Mucosa of stomach (tissue), 1 donor: ENCODE measurements around the gene PGF.
"Not testable (repeated sequence)": the region's sequence is repeated elsewhere in the genome, so short reads cannot be mapped to it uniquely, and the experiment has no call there.

Experiments used
- H3K27me3 ChIP-seq: one replicate; pipeline ENCODE4 v1.7.0; 2013; ENCODE audit warnings: mild to moderate bottlenecking, low read length; ENCODE audit not compliant: control insufficient read depth, insufficient read depth
- H3K36me3 ChIP-seq: one replicate; pipeline ENCODE4 v1.7.0; 2013; ENCODE audit warnings: low read length; ENCODE audit not compliant: control insufficient read depth, insufficient read depth
- H3K4me1 ChIP-seq: one replicate; pipeline ENCODE4 v1.7.0; 2013; ENCODE audit warnings: mild to moderate bottlenecking, low read length; ENCODE audit not compliant: control insufficient read depth, insufficient read depth
- H3K4me3 ChIP-seq: one replicate; pipeline ENCODE4 v1.7.0; 2013; ENCODE audit warnings: low read length
- H3K9ac ChIP-seq: one replicate; pipeline ENCODE4 v1.7.0; 2013; ENCODE audit warnings: mild to moderate bottlenecking, low read length, moderate library complexity
- H3K9me3 ChIP-seq: one replicate; pipeline ENCODE4 v1.7.0; 2013; ENCODE audit warnings: mild to moderate bottlenecking, low read length, moderate library complexity; ENCODE audit not compliant: control insufficient read depth
- donor health status: Pancreatic carcinoma.

The PGF gene

GRCh38 chr14:74955229-74956026 is at the start of gene PGF:
PGF (minus strand) TSS chr14:74955597; CDS start chr14:74955242, 355 bp downstream.
- Histone ChIP-seq H3K4me3 (no peak within 1 kb of the TSS), H3K9ac (no peak within 1 kb of the TSS), H3K27me3 (peaks cover 30% of the 10 kb centered on the region), H3K4me1 (peaks cover 21% of the 10 kb centered on the region), H3K9me3 (no peaks in the 10 kb centered on the region), H3K36me3 (no peaks in the 10 kb centered on the region)

DNA sequence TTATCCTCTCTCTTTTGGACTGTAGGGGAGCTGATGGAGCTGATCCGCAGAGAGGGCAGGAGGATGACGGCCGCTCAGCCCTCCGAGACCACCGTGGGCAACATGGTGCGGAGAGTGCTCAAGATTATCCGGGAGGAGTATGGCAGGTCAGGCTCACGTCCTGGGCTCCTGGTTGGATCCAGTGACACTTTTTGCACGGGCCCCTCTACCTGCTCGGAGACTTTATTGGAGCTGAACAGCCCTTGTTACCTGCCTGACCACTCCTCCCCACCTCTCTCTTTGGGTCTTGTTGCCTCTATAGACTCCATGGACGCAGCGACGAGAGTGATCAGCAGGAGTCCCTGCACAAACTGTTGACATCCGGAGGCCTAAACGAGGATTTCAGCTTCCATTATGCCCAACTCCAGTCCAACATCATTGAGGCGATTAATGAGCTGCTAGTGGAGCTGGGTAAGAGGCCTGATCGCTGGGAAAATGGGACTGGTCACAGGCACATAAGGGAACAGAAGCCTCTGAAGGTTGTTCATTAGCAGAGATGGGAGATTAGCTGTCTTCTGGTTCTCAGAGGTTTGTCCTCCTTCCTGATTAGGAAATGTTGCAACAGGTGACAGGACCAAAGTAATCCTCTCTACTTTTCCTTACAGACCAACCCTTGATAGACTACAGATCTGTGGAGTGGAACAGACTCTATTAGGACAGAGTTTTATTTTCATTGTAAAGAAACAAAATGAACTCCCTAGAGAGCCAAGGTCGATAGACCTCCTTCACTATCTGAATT is 48.0 kb upstream of the PGF start:
- H3K27me3 ChIP-seq = no peaks in the 10 kb centered on the region
- peaks cover 8% of the 10 kb centered on the region for H3K36me3 ChIP-seq
- H3K4me1 ChIP-seq = peaks cover 18% of the 10 kb centered on the region
- peak overlapping the region; percentile 62 for H3K4me3 ChIP-seq
- H3K9ac ChIP-seq = peak overlapping the region; percentile 83
- no peaks in the 10 kb centered on the region for H3K9me3 ChIP-seq

DNA sequence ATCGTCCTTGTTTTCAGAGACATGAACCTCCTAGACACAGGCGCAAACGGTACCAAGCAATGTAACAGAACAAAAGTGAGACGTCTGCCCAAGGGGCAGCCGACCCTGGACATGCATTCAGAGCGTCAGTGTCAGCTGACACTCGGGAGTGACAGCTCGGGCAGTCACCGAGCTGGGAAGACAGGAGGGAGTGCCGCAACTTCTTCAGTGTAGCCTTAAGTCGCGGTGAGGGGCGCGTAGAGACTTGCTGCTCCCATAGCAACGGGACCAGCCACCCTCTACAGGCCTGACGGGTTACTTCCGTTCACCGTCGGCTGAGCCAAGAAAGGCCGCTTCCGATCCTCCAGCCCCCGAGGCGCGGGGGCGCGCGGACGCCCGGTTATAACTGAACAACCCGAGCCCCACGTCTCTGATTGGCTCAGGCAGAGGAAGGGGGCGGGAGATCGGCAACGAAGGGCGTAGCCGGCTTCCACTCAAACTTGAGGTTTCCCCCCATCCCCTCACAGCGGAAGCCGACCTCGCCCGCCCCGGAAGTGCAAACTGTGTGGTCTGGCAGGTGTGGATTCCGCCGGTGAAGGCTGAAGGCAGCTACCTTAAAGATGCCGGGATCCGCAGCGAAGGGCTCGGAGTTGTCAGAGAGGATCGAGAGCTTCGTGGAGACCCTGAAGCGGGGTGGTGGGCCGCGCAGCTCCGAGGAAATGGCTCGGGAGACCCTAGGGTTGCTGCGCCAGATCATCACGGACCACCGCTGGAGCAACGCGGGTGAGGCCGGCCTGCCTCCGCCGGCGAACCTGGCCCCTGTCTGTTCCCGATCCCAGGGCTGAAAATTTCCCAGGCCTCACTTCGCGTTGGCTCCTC is 47.2 kb upstream of the PGF start, which contains the start of gene EIF2B2:
TSS of gene EIF2B2 (plus strand) at position 530 of the 858 bp plus-strand sequence. CDS start at position 600, 70 bp downstream.
- Histone ChIP-seq H3K9ac (peak within 1 kb of the TSS; percentile 83), H3K27me3 (no peaks in the 10 kb centered on the region), H3K9me3 (no peaks in the 10 kb centered on the region), H3K36me3 (peaks cover 4% of the 10 kb centered on the region), H3K4me1 (peaks cover 18% of the 10 kb centered on the region), H3K4me3 (peak within 1 kb of the TSS; percentile 62)

GRCh38 chr14:75001899-75002298 is 46.5 kb upstream of the PGF start:
- peaks cover 18% of the 10 kb centered on the region for H3K4me1 ChIP-seq
- peak overlapping the region; percentile 62 for H3K4me3 ChIP-seq
- H3K36me3 ChIP-seq = no peaks in the 10 kb centered on the region
- H3K27me3 ChIP-seq = no peaks in the 10 kb centered on the region
- peak overlapping the region; percentile 83 for H3K9ac ChIP-seq
- H3K9me3 ChIP-seq = no peaks in the 10 kb centered on the region

GRCh38 chr14:75001261-75001660 is 45.9 kb upstream of the PGF start:
- Histone ChIP-seq H3K9ac (no peak overlapping the region), H3K27me3 (no peaks in the 10 kb centered on the region), H3K9me3 (no peaks in the 10 kb centered on the region), H3K4me3 (no peak overlapping the region), H3K4me1 (peaks cover 18% of the 10 kb centered on the region), H3K36me3 (no peaks in the 10 kb centered on the region)

DNA sequence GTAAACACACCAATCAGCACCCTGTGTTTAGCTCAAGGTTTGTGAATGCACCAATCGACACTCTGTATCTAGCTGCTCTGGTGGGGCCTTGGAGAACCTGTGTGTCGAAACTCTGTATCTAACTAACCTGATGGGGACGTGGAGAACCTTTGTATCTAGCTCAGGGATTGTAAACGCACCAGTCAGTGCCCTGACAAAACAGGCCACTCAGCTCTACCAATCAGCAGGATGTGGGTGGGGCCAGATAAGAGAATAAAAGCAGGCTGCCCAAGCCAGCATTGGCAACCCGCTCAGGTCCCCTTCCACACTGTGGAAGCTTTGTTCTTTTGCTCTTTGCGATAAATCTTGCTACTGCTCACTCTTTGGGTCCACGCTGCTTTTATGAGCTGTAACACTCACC is 40.4 kb upstream of the PGF start:
- not testable (repeated sequence) for H3K27me3 ChIP-seq, H3K9me3 ChIP-seq, H3K9ac ChIP-seq, H3K4me1 ChIP-seq, H3K36me3 ChIP-seq, H3K4me3 ChIP-seq

- not testable (repeated sequence) for H3K4me1 ChIP-seq, H3K36me3 ChIP-seq, H3K4me3 ChIP-seq, H3K9ac ChIP-seq, H3K27me3 ChIP-seq, H3K9me3 ChIP-seq
Observed at GRCh38 chr14:74994182-74994581, 38.8 kb upstream of the PGF start.

- H3K27me3 ChIP-seq = no peaks in the 10 kb centered on the region
- no peaks in the 10 kb centered on the region for H3K9me3 ChIP-seq
- H3K4me3 ChIP-seq = no peak overlapping the region
- H3K36me3 ChIP-seq = no peaks in the 10 kb centered on the region
- H3K9ac ChIP-seq = no peak overlapping the region
- no peaks in the 10 kb centered on the region for H3K4me1 ChIP-seq
Observed at GRCh38 chr14:74988993-74989392, 33.6 kb upstream of the PGF start.

DNA sequence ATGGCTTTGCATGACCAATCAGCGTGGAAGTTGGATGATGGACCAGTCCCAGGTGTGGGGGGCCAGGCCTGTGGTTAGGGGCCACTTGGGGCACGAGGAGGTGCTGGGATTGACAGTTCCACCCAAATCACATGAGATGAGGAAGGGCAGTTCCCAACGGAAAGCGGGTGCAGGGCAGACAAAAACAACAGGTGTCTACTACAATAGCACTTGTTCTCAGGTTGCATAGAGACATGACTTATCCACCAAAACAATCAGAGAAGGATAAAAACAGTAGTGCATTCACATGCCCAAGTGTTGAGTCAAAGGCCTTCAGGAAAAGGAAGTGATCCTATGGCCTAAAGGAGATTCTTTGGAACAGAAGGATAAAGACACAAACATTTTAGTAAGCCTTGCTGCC is 32.7 kb upstream of the PGF start:
- H3K9me3 ChIP-seq = no peaks in the 10 kb centered on the region
- no peak overlapping the region for H3K4me3 ChIP-seq
- no peak overlapping the region for H3K9ac ChIP-seq
- H3K27me3 ChIP-seq = no peaks in the 10 kb centered on the region
- no peaks in the 10 kb centered on the region for H3K4me1 ChIP-seq
- H3K36me3 ChIP-seq = no peaks in the 10 kb centered on the region

GRCh38 chr14:74985806-74986205 is 30.4 kb upstream of the PGF start:
- Histone ChIP-seq H3K9ac (no peak overlapping the region), H3K9me3 (no peaks in the 10 kb centered on the region), H3K4me1 (peaks cover 4% of the 10 kb centered on the region), H3K4me3 (no peak overlapping the region), H3K36me3 (no peaks in the 10 kb centered on the region), H3K27me3 (no peaks in the 10 kb centered on the region)

GRCh38 chr14:74985028-74985310 is 29.6 kb upstream of the PGF start:
- Histone ChIP-seq H3K27me3 (no peaks in the 10 kb centered on the region), H3K9me3 (no peaks in the 10 kb centered on the region), H3K36me3 (no peaks in the 10 kb centered on the region), H3K4me1 (peaks cover 4% of the 10 kb centered on the region), H3K9ac (no peak overlapping the region), H3K4me3 (no peak overlapping the region)
